Endodermal cell (in vitro differentiated cells): ENCODE measurements around the gene SLC35F6. TPM values are rescaled to one million over a fixed set of nuclear protein-coding genes. Genes with fewer than 3 reads are reported as not detected.
"Not testable (repeated sequence)": the region's sequence is repeated elsewhere in the genome, so short reads cannot be mapped to it uniquely, and the experiment has no call there.

Experiments
- DNase-seq: peaks from one replicate; pipeline ENCODE4 v3.0.0-alpha.2; 2017
- H3K27ac ChIP-seq: 2 replicates; pipeline ENCODE4 v1.5.1; 2013; ENCODE audit warnings: mild to moderate bottlenecking, low read depth, low read length, moderate library complexity
- H3K27me3 ChIP-seq: 2 replicates; pipeline ENCODE4 v1.6.1; 2013; ENCODE audit warnings: mild to moderate bottlenecking, low read length, moderate library complexity; ENCODE audit not compliant: insufficient read depth, control insufficient read depth, poor library complexity, severe bottlenecking
- H3K36me3 ChIP-seq: 2 replicates; pipeline ENCODE4 v1.7.0; 2013; ENCODE audit warnings: mild to moderate bottlenecking, low read length, moderate library complexity; ENCODE audit not compliant: control insufficient read depth, insufficient read depth
- H3K4me1 ChIP-seq: one replicate; pipeline ENCODE4 v1.7.0; 2013; ENCODE audit warnings: low read length; ENCODE audit not compliant: control insufficient read depth, insufficient read depth
- H3K4me3 ChIP-seq: 2 replicates; pipeline ENCODE4 v1.5.1; 2013; ENCODE audit warnings: mild to moderate bottlenecking, low read length, moderate library complexity
- H3K9ac ChIP-seq: 2 replicates; pipeline ENCODE4 v1.6.1; 2013; ENCODE audit warnings: mild to moderate bottlenecking, low read length, moderate library complexity; ENCODE audit not compliant: poor library complexity, severe bottlenecking; ENCODE audit errors: extremely low read depth
- H3K9me3 ChIP-seq: 2 replicates; pipeline ENCODE4 v1.6.1; 2013; ENCODE audit warnings: mild to moderate bottlenecking, low read length, moderate library complexity; ENCODE audit not compliant: control insufficient read depth
- H3K27ac Mint-ChIP-seq: 2 replicates; pipeline ENCODE4 v1.8.0; 2020; ENCODE audit warnings: mixed read lengths
- H3K27me3 Mint-ChIP-seq: 2 replicates; pipeline ENCODE4 v1.8.0; 2021; ENCODE audit warnings: mild to moderate bottlenecking, mixed read lengths; ENCODE audit not compliant: insufficient read depth
- H3K36me3 Mint-ChIP-seq: 2 replicates; pipeline ENCODE4 v1.8.0; 2020; ENCODE audit warnings: low read depth, mixed read lengths
- H3K4me1 Mint-ChIP-seq: 2 replicates; pipeline ENCODE4 v1.8.0; 2020; ENCODE audit warnings: mixed read lengths
- H3K4me3 Mint-ChIP-seq: 2 replicates; pipeline ENCODE4 v1.8.0; 2020; ENCODE audit warnings: mild to moderate bottlenecking, moderate library complexity, mixed read lengths
- H3K9me3 Mint-ChIP-seq: 2 replicates; pipeline ENCODE4 v1.8.0; 2020; ENCODE audit warnings: mild to moderate bottlenecking, mixed read lengths
- WGBS, 2 experiments: methylation state at CpG; one replicate each; pipeline versions ENCODE4 v1.1.5 to v1.1.7; 2013; ENCODE audit warnings: missing lambda C conversion rate in 2 of 2, mixed read lengths in 1 of 2; ENCODE audit not compliant: insufficient coverage in 1 of 2, insufficient read length in 1 of 2; 5-methylcytosine and 5-hydroxymethylcytosine counted together
- total RNA-seq, 2 donors: library from RNA; stranded (reverse); fragmentation: NEBNext Ultra II Directional in 1 of 2; extraction: Animal tissue kit (Norgen Biotek cat#: 25700) in 1 of 2; gene quantifications; 2 replicates in 1 of 2; 3 replicates in 1 of 2; pipeline ENCODE4 v1.2.1, GENCODE V29; 2021
- TF ChIP-seq, protein P1 (sequence below): fragments of 200-600 bp; sonication (generic); conservative IDR thresholded peaks from 2 replicates; pipeline ENCODE4 v1.5.0; 2021; ENCODE audit warnings: antibody characterized with exemption, mild to moderate bottlenecking

Gene SLC35F6
- total RNA-seq, 2 donors from 2014 or later = 23.3 to 24.8 TPM

DNA sequence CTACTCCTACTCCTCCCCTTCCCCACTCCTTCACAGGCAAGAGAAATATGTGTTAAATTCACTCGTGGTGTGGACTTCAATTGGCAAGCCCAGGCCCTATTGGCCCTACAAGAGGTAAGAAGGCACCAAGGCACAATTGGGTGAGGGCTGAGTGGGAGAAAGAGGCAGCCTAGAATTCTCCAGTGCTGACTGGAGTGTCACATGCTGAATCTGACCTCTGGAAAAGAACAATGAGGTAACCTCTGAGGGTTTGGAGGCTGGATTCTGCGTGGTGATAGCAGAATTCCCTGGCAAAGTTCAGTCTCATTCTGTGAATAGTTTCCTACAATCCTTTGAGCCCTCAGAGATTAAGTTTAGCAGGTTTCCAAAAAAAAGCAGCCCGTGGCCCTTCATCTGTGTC is 28.6 kb downstream of the SLC35F6 start:
- DNase-seq = no peak
- Histone ChIP-seq H3K9ac (no peak overlapping the region), H3K36me3 (peaks cover 68% of the 10 kb centered on the region), H3K9me3 (peaks cover 14% of the 10 kb centered on the region), H3K4me1 (peaks cover 4% of the 10 kb centered on the region), H3K4me3 (no peak overlapping the region), H3K27me3 (no peaks in the 10 kb centered on the region), H3K27ac (no peak overlapping the region)
- Mint-ChIP-seq H3K9me3 (peaks cover 3% of the 10 kb centered on the region), H3K36me3 (peaks cover 62% of the 10 kb centered on the region), H3K27ac (peak overlapping the region; percentile 28), H3K4me1 (peaks cover 26% of the 10 kb centered on the region), H3K4me3 (no peak overlapping the region), H3K27me3 (no peaks in the 10 kb centered on the region)
- TF ChIP-seq, protein P1, sequence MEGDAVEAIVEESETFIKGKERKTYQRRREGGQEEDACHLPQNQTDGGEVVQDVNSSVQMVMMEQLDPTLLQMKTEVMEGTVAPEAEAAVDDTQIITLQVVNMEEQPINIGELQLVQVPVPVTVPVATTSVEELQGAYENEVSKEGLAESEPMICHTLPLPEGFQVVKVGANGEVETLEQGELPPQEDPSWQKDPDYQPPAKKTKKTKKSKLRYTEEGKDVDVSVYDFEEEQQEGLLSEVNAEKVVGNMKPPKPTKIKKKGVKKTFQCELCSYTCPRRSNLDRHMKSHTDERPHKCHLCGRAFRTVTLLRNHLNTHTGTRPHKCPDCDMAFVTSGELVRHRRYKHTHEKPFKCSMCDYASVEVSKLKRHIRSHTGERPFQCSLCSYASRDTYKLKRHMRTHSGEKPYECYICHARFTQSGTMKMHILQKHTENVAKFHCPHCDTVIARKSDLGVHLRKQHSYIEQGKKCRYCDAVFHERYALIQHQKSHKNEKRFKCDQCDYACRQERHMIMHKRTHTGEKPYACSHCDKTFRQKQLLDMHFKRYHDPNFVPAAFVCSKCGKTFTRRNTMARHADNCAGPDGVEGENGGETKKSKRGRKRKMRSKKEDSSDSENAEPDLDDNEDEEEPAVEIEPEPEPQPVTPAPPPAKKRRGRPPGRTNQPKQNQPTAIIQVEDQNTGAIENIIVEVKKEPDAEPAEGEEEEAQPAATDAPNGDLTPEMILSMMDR = no peak
- 46 to 60% methylated on average over 2 to 3 of the region's 3 CpGs for WGBS, 2 experiments

DNA sequence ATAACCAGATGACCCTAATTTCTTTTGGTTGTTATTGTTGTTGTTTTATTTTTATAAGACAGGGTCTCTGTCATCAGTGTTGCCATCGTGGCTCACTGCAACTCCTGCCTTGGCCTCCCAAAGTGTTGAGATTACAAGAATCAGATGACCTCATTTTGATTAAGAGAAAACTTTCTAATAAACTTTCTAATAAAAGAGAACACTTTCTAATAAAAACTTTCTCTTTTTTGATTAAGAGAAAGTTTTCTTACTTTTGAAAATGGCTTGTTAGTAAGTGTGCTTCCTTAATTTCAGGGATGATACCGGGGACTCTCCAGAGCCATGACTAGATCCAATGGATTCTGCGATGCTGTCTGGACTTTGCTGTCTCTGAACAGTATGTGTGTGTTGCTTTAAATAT is 29.4 kb downstream of the SLC35F6 start:
- H3K9me3 ChIP-seq = peaks cover 14% of the 10 kb centered on the region
- no peak overlapping the region for H3K9ac ChIP-seq
- H3K36me3 Mint-ChIP-seq = peaks cover 59% of the 10 kb centered on the region
- peaks cover 72% of the 10 kb centered on the region for H3K36me3 ChIP-seq
- H3K9me3 Mint-ChIP-seq = peaks cover 3% of the 10 kb centered on the region
- H3K4me3 ChIP-seq = no peak overlapping the region
- H3K4me1 Mint-ChIP-seq = peaks cover 26% of the 10 kb centered on the region
- H3K27me3 ChIP-seq = no peaks in the 10 kb centered on the region
- TF ChIP-seq, protein P1 = no peak
- no peak for DNase-seq
- H3K4me1 ChIP-seq = peaks cover 4% of the 10 kb centered on the region
- H3K4me3 Mint-ChIP-seq = no peak overlapping the region
- H3K27ac Mint-ChIP-seq = no peak overlapping the region
- WGBS, 2 experiments = 91 to 98% methylated on average over 3 of the region's 3 CpGs
- H3K27me3 Mint-ChIP-seq = no peaks in the 10 kb centered on the region
- H3K27ac ChIP-seq = no peak overlapping the region

DNA sequence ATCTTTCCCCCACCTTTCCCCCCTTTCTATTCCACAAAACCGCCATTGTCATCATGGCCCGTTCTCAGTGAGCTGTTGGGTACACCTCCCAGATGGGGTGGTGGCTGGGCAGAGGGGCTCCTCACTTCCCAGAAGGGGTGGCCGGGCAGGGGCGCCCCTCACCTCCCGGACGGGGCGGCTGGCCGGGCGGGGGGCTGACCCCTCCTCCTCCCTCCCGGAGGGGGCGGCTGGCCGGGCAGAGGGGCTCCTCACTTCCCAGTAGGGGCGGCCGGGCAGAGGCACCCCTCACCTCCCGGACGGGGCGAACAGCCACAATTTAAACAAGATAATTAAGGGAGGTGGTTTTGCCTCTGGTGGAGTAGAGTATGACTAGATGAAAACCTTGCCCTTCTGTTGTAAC is 31.1 kb downstream of the SLC35F6 start:
- not testable (repeated sequence) for H3K27ac Mint-ChIP-seq, H3K27me3 ChIP-seq, H3K4me3 ChIP-seq, H3K9me3 Mint-ChIP-seq, H3K27ac ChIP-seq, H3K4me3 Mint-ChIP-seq, H3K27me3 Mint-ChIP-seq, DNase-seq, H3K9ac ChIP-seq, H3K4me1 ChIP-seq, H3K9me3 ChIP-seq
- H3K4me1 Mint-ChIP-seq = peaks cover 23% of the 10 kb centered on the region
- peaks cover 62% of the 10 kb centered on the region for H3K36me3 ChIP-seq
- WGBS, 2 experiments = 90 to 98% methylated on average over 5 to 17 of the region's 17 CpGs
- H3K36me3 Mint-ChIP-seq = peaks cover 52% of the 10 kb centered on the region

DNA sequence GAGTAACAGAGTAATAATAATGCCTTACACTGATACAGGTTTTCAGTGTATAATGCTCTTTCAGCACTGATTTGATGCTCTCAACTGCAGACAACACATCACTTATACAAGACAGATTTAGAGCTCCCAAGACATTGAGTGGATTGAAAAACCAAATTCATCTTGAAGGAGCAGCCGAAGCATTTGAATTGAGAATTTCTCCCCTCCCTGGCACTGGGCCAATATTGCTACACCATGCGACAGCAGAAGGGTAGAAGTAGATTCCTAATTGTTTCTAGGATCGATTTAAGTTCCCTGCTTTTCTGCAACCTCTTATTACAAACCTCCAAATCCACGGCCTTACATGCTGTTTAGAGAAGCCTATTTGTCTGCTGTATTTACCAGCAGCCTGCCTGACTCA is 37.2 kb downstream of the SLC35F6 start:
- Histone ChIP-seq H3K4me1 (no peaks in the 10 kb centered on the region), H3K9ac (no peak overlapping the region), H3K9me3 (no peaks in the 10 kb centered on the region), H3K27me3 (no peaks in the 10 kb centered on the region), H3K4me3 (no peak overlapping the region), H3K36me3 (peaks cover 24% of the 10 kb centered on the region), H3K27ac (no peak overlapping the region)
- TF ChIP-seq, protein P1 = no peak
- H3K36me3 Mint-ChIP-seq = peaks cover 26% of the 10 kb centered on the region
- no peaks in the 10 kb centered on the region for H3K4me1 Mint-ChIP-seq
- H3K4me3 Mint-ChIP-seq = no peak overlapping the region
- WGBS, 2 experiments = 44 to 69% methylated on average over 2 to 4 of the region's 4 CpGs
- no peak for DNase-seq
- no peak overlapping the region for H3K27ac Mint-ChIP-seq
- H3K9me3 Mint-ChIP-seq = no peaks in the 10 kb centered on the region
- no peaks in the 10 kb centered on the region for H3K27me3 Mint-ChIP-seq
